ENCODE measurements around the gene PYGB.

- TF ChIP-seq, protein P1, sequence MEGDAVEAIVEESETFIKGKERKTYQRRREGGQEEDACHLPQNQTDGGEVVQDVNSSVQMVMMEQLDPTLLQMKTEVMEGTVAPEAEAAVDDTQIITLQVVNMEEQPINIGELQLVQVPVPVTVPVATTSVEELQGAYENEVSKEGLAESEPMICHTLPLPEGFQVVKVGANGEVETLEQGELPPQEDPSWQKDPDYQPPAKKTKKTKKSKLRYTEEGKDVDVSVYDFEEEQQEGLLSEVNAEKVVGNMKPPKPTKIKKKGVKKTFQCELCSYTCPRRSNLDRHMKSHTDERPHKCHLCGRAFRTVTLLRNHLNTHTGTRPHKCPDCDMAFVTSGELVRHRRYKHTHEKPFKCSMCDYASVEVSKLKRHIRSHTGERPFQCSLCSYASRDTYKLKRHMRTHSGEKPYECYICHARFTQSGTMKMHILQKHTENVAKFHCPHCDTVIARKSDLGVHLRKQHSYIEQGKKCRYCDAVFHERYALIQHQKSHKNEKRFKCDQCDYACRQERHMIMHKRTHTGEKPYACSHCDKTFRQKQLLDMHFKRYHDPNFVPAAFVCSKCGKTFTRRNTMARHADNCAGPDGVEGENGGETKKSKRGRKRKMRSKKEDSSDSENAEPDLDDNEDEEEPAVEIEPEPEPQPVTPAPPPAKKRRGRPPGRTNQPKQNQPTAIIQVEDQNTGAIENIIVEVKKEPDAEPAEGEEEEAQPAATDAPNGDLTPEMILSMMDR (conservative IDR thresholded peaks at IDR 0.05; ENCODE audit: low read depth, low read length), result no peak
- TF ChIP-seq EZH2 (IDR thresholded peaks at IDR 0.05; ENCODE audit: low read length, unreplicated experiment) (no peak), EZH2phosphoT487 (IDR thresholded peaks at IDR 0.05; ENCODE audit: borderline replicate concordance, low read length) (no peak)
Observed at GRCh38 chr20:25283221-25283951, 35.5 kb downstream of the PYGB start.

Data from PC-3 (cell line).